HT-29 (cell line): Measurements from ENCODE around the gene GUCA1A. TPM values are rescaled to one million over a fixed set of nuclear protein-coding genes. Genes with fewer than 3 reads are reported as not detected.
"Not testable (repeated sequence)": the region's sequence is repeated elsewhere in the genome, so short reads cannot be mapped to it uniquely, and the experiment has no call there.

Experiments
- DNase-seq: peaks from one replicate; pipeline ENCODE4 v3.0.0-alpha.2; 2015; ENCODE audit warnings: low spot score
- total RNA-seq: library from RNA; depleted of rRNA; stranded (reverse); fragments of >200 nt; shearing (Covaris generic); gene quantifications from 2 replicates; pipeline ENCODE4 v1.2.3, GENCODE V29; 2014

Gene GUCA1A
- total RNA-seq, 1 experiment from 2014 or later, result not detected

- no peak for DNase-seq
These were observed 31.7 kb downstream of the GUCA1A start for GRCh38 chr6:42204768-42205282.

GRCh38 chr6:42207559-42207958 lies 34.4 kb downstream of the GUCA1A start:
- DNase-seq, result not testable (repeated sequence)

- no peak for DNase-seq
These were observed 37.4 kb downstream of the GUCA1A start for GRCh38 chr6:42210551-42210950.

GRCh38 chr6:42211726-42212125 lies 38.6 kb downstream of the GUCA1A start:
- no peak for DNase-seq

GRCh38 chr6:42212442-42212841 lies 39.3 kb downstream of the GUCA1A start:
- no peak for DNase-seq

- DNase-seq, result not testable (repeated sequence)
These were observed 43.3 kb downstream of the GUCA1A start for GRCh38 chr6:42216495-42216894.

GRCh38 chr6:42217157-42217518 lies 44.0 kb downstream of the GUCA1A start:
- DNase-seq, result no peak

GRCh38 chr6:42217519-42218367 lies 44.6 kb downstream of the GUCA1A start, which contains the start of gene MRPS10:
Gene MRPS10, minus strand, starts transcription at chr6:42217861. Its CDS starts 12 bp downstream, at chr6:42217849.
- peak; percentile 95 for DNase-seq

- DNase-seq, result no peak
These were observed 47.6 kb downstream of the GUCA1A start for GRCh38 chr6:42220807-42221206.

- no peak for DNase-seq
These were observed 48.4 kb downstream of the GUCA1A start for GRCh38 chr6:42221546-42221945.

- no peak for DNase-seq
These were observed 49.3 kb downstream of the GUCA1A start for GRCh38 chr6:42222448-42222847.

GRCh38 chr6:42224222-42225028 lies 51.3 kb downstream of the GUCA1A start:
- peak; percentile 76 for DNase-seq

- peak; percentile 2 for DNase-seq
These were observed 51.8 kb downstream of the GUCA1A start for GRCh38 chr6:42225029-42225339.

GRCh38 chr6:42225419-42225818 lies 52.3 kb downstream of the GUCA1A start:
- no peak for DNase-seq

GRCh38 chr6:42226161-42226611 lies 53.0 kb downstream of the GUCA1A start:
- DNase-seq, result peak; percentile 39

GRCh38 chr6:42226645-42227143 lies 53.5 kb downstream of the GUCA1A start:
- peak; percentile 87 for DNase-seq

- no peak for DNase-seq
These were observed 54.1 kb downstream of the GUCA1A start for GRCh38 chr6:42227173-42227850.

- no peak for DNase-seq
These were observed 55.1 kb downstream of the GUCA1A start for GRCh38 chr6:42228305-42228704.
